Lung microvascular endothelial cell (primary cell): ENCODE data around the gene SMIM35. TPM values are rescaled to one million over a fixed set of nuclear protein-coding genes. Genes with fewer than 3 reads are reported as not detected.

Source experiments
- DNase-seq, 2 donors: peaks; one replicate each; pipeline versions ENCODE4 v3.0.0 to v3.0.0-alpha.2; 2010; ENCODE audit warnings: low read depth in 2 of 2
- total RNA-seq: library from RNA; depleted of rRNA; stranded (reverse); fragments of >200 nt; gene quantifications from 2 replicates; pipeline ENCODE4 v1.2.1, GENCODE V29; 2014

SMIM35 gene
- total RNA-seq, 1 donor from 2014 or later, result not detected

DNA sequence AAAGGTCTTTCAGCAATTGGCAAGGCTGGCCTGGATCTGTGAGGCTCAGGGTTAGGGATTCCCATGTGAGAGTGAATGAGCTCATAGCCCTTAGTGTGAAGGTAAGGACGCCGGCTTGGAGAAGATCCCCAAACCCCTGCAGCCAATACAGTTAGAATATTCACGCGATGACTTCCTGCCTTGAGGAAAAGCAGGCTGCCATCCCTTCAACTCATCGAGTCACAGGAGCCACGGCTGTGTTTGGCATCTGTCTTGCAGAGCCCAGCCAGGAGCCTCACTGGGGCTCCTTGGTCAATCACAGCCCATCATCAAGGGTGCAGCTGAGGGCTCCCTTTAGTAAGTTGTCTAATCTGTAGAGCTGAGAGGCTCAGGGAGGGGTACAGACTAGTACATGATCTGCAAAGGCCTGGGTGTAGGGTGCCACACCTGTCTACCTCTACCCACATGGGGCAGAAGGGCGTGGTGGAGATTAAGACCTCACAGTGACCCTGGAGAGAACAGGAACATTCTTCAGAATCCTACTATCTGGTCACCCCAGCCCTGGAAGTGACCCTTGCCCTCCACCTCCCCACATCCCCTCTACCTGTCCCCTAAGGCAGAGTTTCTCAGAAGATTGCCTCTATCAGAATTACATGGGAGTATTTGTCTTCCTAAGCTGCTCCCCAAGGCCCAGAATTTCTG, 82.1 kb downstream of the SMIM35 start:
- no peak for DNase-seq

- DNase-seq, result no peak
Observed at GRCh38 chr11:118003456-118003855, 83.3 kb downstream of the SMIM35 start.

GRCh38 chr11:118002541-118003423, 84.0 kb downstream of the SMIM35 start:
- no peak for DNase-seq

- DNase-seq, result no peak
Observed at GRCh38 chr11:118002010-118002540, 84.7 kb downstream of the SMIM35 start.

- DNase-seq, result no peak
Observed at GRCh38 chr11:118001494-118001971, 85.2 kb downstream of the SMIM35 start.

DNA sequence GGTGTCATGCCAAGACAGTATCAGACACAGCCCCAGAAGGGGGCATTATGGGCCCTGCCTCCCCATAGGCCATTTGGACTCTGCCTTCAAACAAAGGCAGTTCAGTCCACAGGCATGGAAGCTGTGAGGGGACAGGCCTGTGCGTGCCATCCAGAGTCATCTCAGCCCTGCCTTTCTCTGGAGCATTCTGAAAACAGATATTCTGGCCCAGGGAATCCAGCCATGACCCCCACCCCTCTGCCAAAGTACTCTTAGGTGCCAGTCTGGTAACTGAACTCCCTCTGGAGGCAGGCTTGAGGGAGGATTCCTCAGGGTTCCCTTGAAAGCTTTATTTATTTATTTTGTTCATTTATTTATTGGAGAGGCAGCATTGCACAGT, 85.9 kb downstream of the SMIM35 start:
- DNase-seq, result no peak

DNA sequence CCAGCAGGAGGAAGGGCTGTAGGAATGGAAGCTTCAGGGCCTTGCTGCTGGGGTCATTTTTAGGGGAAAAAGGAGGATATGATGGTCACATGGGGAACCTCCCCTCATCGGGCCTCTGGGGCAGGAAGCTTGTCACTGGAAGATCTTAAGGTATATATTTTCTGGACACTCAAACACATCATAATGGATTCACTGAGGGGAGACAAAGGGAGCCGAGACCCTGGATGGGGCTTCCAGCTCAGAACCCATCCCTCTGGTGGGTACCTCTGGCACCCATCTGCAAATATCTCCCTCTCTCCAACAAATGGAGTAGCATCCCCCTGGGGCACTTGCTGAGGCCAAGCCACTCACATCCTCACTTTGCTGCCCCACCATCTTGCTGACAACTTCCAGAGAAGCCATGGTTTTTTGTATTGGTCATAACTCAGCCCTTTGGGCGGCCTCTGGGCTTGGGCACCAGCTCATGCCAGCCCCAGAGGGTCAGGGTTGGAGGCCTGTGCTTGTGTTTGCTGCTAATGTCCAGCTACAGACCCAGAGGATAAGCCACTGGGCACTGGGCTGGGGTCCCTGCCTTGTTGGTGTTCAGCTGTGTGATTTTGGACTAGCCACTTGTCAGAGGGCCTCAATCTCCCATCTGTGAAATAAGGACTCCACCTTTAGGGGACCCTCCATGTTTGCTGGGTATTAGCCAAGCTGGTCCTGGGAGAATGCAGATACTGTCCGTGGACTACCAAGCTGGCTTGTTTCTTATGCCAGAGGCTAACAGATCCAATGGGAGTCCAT, 86.5 kb downstream of the SMIM35 start:
- no peak for DNase-seq

GRCh38 chr11:117999354-117999993, 87.3 kb downstream of the SMIM35 start:
- no peak for DNase-seq

DNA sequence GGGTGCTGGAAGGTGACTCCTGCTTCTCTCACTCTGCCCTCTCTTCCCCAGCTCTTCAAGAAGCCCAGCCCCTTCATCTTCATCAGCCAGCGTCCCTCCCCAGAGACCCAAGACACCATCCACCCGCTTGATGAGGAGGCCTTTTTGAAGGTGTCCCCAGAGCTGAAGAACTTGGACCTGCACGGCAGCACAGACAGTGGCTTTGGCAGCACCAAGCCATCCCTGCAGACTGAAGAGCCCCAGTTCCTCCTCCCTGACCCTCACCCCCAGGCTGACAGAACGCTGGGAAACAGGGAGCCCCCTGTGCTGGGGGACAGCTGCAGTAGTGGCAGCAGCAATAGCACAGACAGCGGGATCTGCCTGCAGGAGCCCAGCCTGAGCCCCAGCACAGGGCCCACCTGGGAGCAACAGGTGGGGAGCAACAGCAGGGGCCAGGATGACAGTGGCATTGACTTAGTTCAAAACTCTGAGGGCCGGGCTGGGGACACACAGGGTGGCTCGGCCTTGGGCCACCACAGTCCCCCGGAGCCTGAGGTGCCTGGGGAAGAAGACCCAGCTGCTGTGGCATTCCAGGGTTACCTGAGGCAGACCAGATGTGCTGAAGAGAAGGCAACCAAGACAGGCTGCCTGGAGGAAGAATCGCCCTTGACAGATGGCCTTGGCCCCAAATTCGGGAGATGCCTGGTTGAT, 88.0 kb downstream of the SMIM35 start:
- DNase-seq, result no peak

DNA sequence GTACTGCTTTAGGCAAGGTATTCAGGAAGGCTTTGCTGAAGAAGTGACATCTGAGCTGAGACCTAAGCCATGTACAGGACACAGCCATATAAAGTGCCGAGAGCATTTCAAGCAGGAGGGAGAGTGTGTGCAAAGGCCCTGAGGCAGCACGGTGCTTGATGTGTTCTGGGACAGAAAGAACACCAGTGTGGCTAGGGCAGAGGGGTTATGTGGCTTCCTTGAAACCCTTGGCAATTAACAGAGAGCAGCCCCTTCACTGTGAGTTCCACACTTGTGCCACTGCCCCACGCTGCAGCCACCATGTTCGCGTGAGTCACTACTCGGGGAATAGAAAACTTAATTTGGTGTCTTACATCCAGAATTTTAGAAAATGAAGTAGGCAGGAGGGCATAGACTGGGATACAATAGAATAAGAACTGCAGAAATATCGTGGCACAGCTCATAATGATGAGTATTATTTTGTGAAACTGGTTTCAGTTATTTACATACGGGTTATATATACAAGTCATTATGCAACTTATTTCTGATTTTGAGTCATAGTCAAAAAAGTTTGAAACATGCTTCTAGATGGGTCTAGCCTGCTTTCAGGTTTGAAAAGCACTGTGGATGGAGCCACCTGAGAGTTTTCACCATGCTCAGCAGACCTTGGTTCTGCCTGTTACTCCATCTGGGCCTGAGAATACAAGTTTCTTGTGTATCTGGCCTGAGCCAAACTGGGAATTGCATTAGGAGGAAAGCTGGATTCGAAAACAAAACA, 88.8 kb downstream of the SMIM35 start:
- no peak for DNase-seq

- no peak for DNase-seq
Observed at GRCh38 chr11:117997406-117997805, 89.4 kb downstream of the SMIM35 start.

DNA sequence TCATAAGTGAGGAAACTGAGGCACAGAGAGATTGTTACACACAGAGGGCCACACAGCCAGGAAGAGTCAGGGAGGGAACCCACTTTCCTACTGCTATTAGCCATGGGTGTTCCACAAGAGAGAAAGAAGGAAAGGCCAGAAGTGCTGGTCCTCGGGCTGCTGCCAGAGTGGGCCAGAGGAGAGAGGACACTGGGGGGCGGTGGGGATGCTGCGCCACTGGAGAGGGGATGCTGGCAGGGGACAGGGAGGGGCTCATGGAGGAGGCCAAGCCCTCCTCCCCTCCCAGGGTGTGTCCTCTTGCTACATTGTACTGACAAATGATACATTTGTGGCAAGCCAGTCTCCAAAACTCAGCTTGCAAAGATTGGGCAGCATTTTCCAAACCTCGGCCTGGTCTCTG, 90.7 kb downstream of the SMIM35 start:
- no peak for DNase-seq

GRCh38 chr11:117995472-117995871, 91.3 kb downstream of the SMIM35 start:
- no peak for DNase-seq

- DNase-seq, result no peak
Observed at GRCh38 chr11:117993988-117994745, 92.6 kb downstream of the SMIM35 start.

DNA sequence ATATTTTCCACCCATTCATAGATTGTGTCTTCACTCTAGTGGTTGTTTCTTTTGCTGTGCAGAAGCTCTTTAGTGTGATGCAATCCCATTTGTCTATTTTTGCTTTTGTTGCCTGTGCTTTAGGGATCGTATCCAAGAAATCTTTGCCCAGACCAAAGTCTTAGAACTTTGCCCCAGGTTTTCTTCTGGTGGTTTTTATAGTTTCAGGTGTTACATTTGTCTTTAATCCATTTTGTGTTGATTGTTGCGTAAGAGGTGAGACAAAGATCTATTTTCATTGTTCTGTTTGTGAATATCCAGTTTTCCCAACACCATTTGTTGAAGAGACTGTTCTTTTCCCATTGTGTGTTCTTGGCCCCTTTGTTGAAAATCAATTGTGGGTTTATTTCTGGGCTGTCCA, 94.1 kb downstream of the SMIM35 start:
- no peak for DNase-seq

DNA sequence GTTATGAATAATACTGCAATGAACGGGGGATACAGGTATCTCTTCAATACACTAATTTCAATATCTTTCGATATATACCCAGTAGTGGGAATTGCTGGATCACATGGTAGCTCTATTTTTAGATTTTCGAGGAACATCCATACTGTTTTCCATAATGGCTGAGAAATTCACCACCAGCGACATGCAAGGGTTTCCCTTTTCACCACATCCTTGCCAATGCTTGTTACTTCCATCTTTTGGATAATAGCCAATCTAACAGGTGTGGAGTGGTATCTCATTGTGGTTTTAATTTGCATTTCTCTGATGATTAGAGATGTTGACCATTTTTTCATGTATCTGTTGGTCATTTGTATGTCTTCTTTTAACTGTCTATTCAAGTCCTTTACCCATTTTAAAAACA, 94.6 kb downstream of the SMIM35 start:
- DNase-seq, result no peak

GRCh38 chr11:117989351-117990102, 97.2 kb downstream of the SMIM35 start:
- DNase-seq, result no peak

GRCh38 chr11:117986981-117987574, 99.7 kb downstream of the SMIM35 start:
- no peak for DNase-seq
